Measurements from ENCODE around the gene MKX. TPM values are rescaled to one million over a fixed set of nuclear protein-coding genes. Genes with fewer than 3 reads are reported as not detected.

The MKX gene
- total RNA-seq, 1 donor from 2014 or later: 4.0 TPM

DNA sequence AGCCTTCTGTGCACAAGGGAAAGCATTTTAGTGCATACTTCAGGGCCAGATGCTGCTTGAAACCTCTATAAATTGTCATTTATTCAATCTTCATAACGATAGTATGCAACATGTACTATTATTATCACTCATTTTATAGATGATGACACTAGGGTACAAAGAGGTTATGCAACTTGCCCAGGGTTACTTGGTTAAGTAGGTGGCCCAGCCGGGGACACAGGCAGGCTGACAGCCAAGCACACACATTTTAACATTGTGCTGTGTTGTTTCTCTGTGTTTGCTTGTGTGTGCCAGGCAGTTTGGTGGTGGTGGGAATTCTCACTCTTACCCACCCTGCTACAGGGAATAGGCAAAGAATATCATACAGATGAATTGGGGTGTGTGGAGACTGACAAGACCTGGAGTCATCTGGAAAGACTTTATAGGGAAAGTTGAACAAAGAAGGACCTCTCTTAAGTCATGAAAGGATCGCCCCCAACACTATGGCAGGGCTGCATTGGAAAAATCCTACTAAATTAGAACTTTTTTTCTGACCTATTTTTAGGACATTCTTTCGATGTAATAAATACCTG lies 98.9 kb downstream of the MKX start:
- DNase-seq: peak; percentile 20

DNA sequence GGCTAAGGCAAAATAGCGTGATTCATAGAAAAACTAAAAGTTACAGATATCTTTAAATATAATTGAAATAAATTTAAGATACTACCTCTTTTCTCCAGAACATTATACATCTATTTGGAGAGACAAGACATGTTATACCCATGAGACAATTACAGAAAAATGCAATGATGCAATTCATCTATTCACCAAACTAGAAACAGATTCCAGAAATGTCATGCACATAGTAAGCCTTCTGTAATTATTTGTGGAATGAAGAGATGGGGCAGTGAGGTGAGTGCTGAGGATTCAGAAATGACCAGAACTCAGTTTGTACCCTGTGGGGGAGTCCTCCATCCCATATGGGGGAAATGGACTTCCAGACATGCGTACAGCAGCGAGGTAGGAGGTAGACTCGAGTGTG lies 99.4 kb downstream of the MKX start:
- DNase-seq: peak; percentile 40

- DNase-seq: no peak
Measured at GRCh38 chr10:27644307-27644939, 101.2 kb downstream of the MKX start.

- DNase-seq: no peak
Measured at GRCh38 chr10:27643301-27643700, 102.3 kb downstream of the MKX start.

GRCh38 chr10:27642023-27642589 lies 103.5 kb downstream of the MKX start:
- DNase-seq: no peak

GRCh38 chr10:27638071-27638750 lies 107.4 kb downstream of the MKX start:
- DNase-seq: peak; percentile 56

DNA sequence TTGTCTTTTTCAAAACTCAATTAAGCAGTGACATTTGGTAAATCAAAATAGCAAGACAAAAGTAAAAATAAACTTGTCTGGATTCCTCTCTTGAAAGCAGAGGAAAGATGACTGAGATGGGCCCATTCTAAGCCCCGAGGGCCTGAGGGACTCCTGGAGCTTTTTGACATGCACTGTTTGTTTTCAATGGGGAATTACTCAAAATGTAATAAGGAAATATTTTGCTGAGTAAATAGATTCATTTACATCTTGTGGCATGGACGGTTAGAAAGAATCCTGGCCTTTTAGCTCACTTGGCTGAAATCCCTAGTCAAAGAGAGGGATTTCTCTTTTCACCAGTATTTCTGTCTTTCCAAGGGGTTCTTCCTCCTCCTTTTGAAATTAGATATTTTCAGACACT lies 108.0 kb downstream of the MKX start:
- DNase-seq: no peak

- no peak for DNase-seq
Measured at GRCh38 chr10:27636816-27637215, 108.8 kb downstream of the MKX start.

- no peak for DNase-seq
Measured at GRCh38 chr10:27635699-27636270, 109.8 kb downstream of the MKX start.

- no peak for DNase-seq
Measured at GRCh38 chr10:27635290-27635689, 110.3 kb downstream of the MKX start.

DNA sequence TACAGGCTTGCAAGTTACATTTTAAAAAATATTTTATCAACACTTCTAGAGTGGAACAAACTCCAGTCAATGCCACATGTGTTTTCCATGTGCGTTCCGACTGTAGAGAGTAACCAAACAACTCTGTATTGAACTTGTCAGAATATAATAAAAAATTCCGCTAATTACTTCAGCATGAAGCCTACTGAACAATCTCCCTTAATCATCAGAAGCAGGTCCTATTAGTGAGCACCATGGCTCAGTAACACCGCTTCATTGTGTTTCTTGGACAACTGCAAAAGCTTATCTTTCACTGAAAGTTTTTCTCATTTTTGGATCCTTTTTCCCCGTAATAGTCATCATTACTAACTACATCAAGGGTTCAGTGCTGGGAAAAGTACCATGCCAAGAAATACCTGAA lies 117.0 kb downstream of the MKX start:
- peak; percentile 56 for DNase-seq

GRCh38 chr10:27626890-27627289 lies 118.7 kb downstream of the MKX start:
- DNase-seq: peak; percentile 54

- DNase-seq: peak; percentile 69
Measured at GRCh38 chr10:27625452-27626211, 120.0 kb downstream of the MKX start.

DNA sequence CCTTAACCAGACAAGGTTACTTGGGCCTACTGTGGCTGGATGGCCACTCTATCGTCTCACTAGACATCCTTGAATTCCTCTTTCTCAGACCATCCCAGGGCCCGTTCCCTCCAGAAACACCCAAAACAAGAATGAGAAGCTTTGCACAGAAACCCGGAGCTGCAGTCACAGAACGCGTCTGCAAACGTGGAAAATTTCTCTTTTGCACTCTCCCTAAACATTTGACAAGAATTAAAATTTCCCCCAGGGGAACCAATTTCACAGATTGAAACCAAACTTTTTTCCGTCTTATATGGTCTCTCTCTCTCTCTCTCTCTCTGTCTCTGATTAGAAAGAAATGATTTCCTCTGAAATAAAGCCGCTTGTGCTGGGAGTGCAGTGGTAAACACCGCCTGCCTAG lies 120.7 kb downstream of the MKX start:
- DNase-seq: peak; percentile 79

Small RNA genes within 50 kb of the gene (small RNA-seq; reads per million reads assigned to genes)
- not detected for gene RN7SKP132 (ENCODE audit: low replicate concordance)

Other genes starting within 250 kb of the MKX start
- gene RAB18, start 241.5 kb downstream of the MKX start, total RNA-seq: 56.3 TPM

Data from skin of body (tissue), 3 donors.